GM19324 (cell line): Measurements from ENCODE around the gene AK1.
"Not testable (repeated sequence)": the region's sequence is repeated elsewhere in the genome, so short reads cannot be mapped to it uniquely, and the experiment has no call there.

Experiments used
- ATAC-seq: cut with Tn5 transposase; IDR thresholded peaks from one replicate; pipeline ENCODE4 v1.9.1; 2021; ENCODE audit warnings: mild to moderate bottlenecking, moderate library complexity; ENCODE audit not compliant: unreplicated experiment, low FRiP score

Gene AK1

GRCh38 chr9:127885508-127886281 lies 8.2 kb upstream of the AK1 start:
- no peak for ATAC-seq

GRCh38 chr9:127884976-127885490 lies 7.6 kb upstream of the AK1 start:
- ATAC-seq = no peak

GRCh38 chr9:127884427-127884911 lies 7.0 kb upstream of the AK1 start:
- ATAC-seq = no peak

GRCh38 chr9:127883959-127884358 lies 6.5 kb upstream of the AK1 start:
- ATAC-seq = no peak

GRCh38 chr9:127881715-127882114 lies 4.2 kb upstream of the AK1 start:
- not testable (repeated sequence) for ATAC-seq

GRCh38 chr9:127880143-127880542 lies 2.7 kb upstream of the AK1 start:
- no peak for ATAC-seq

- no peak for ATAC-seq
These were observed 1.3 kb upstream of the AK1 start for GRCh38 chr9:127878652-127879390.

- no peak for ATAC-seq
These were observed 651 bp upstream of the AK1 start for GRCh38 chr9:127878001-127878651.

GRCh38 chr9:127876764-127877562 lies 512 bp downstream of the AK1 start:
- no peak for ATAC-seq

GRCh38 chr9:127876026-127876763 lies 1.3 kb downstream of the AK1 start:
- no peak for ATAC-seq

- ATAC-seq = no peak
These were observed 2.0 kb downstream of the AK1 start for GRCh38 chr9:127875306-127875966.

- no peak for ATAC-seq
These were observed 2.9 kb downstream of the AK1 start for GRCh38 chr9:127874301-127875221.

- ATAC-seq = no peak
These were observed 3.6 kb downstream of the AK1 start for GRCh38 chr9:127873886-127874285.

GRCh38 chr9:127873223-127873691 lies 4.2 kb downstream of the AK1 start:
- no peak for ATAC-seq

GRCh38 chr9:127872369-127873222 lies 4.9 kb downstream of the AK1 start:
- ATAC-seq = no peak

- ATAC-seq = no peak
These were observed 5.9 kb downstream of the AK1 start for GRCh38 chr9:127871531-127871930.

GRCh38 chr9:127870887-127871286 lies 6.6 kb downstream of the AK1 start:
- ATAC-seq = no peak
